GM23248 (cell line): Measurements from ENCODE around the gene SRPK2.
"Not testable (repeated sequence)": the region's sequence is repeated elsewhere in the genome, so short reads cannot be mapped to it uniquely, and the experiment has no call there.

Source experiments
- EZH2 ChIP-seq: fragments of 200-600 bp; sonication (generic); IDR thresholded peaks from 2 replicates; pipeline ENCODE4 v1.6.1; 2018; ENCODE audit warnings: antibody characterized with exemption, mild to moderate bottlenecking; ENCODE audit not compliant: insufficient read depth, poor library complexity, severe bottlenecking
- EZH2phosphoT487 ChIP-seq: fragments of 200-600 bp; sonication (generic); IDR thresholded peaks from 2 replicates; pipeline ENCODE4 v1.6.1; 2018; ENCODE audit warnings: antibody characterized with exemption, moderate library complexity, mild to moderate bottlenecking, low read depth; ENCODE audit not compliant: insufficient read depth

DNA sequence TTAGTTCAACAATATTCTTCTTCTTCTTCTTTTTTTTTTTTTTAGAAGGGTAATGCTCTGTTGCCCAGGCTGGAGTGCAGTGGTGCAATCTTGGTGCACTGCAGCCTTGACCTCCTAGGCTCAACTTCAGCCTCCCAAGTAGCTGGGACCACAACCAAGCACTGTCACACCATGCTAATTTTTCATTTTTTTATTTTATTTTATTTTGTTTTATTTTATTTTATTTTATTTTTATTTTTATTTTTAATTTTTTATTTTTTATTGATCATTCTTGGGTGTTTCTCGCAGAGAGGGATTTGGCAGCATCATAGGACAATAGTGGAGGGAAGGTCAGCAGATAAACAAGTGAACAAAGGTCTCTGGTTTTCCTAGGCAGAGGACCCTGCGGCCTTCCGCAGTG lies 21.1 kb upstream of the SRPK2 start:
- TF ChIP-seq EZH2phosphoT487, EZH2: not testable (repeated sequence)
